K562 (cell line): ENCODE data around the gene STXBP5L. TPM values are rescaled to one million over a fixed set of nuclear protein-coding genes. Genes with fewer than 3 reads are reported as not detected.

Experiments used
- ATAC-seq: fragments of 200-7000 bp; cut with Tn5 transposase; 3 replicates; pipeline ENCODE4 v1.9.1; 2020; ENCODE audit warnings: moderate library complexity
- BruUV-seq: library from RNA; stranded (reverse); fragments of 400-500 nt; replicated peaks from 2 replicates; lab custom pipeline; 2021; lab: Mats Ljungman, UMichigan
- CTCF ChIA-PET: fragments of 300-600 bp; formaldehyde crosslinking; extraction: SDS; loops from one replicate; lab custom pipeline; 2021; ENCODE audit warnings: low intra/inter-chr PET ratio; lab: Yijun Ruan, JAX
- POLR2A ChIA-PET: fragments of 300-600, 350-650 bp; sonication (Branson Sonifier 250); formaldehyde crosslinking; extraction: SDS; loops from one replicate; lab custom pipeline; 2021; ENCODE audit warnings: antibody characterized with exemption, inconsistent platforms; lab: Yijun Ruan, JAX
- DNase-seq, 4 experiments: peaks; one replicate each; pipeline versions ENCODE4 v3.0.0 to v3.0.0-alpha.2; 2011 to 2018; ENCODE audit warnings: low spot score in 3 of 4, mixed read lengths in 3 of 4; ENCODE audit errors: extremely low read depth in 1 of 4
- FAIRE-seq: peaks from 2 replicates; lab custom pipeline; 2011; peaks lifted over from hg19 to GRCh38; lab: Jason Lieb, UNC
- H2AFZ ChIP-seq: 2 replicates; pipeline ENCODE4 v1.6.0; 2011; ENCODE audit warnings: low read depth, low read length, control low read depth, inconsistent platforms
- H3K27ac ChIP-seq: fragments of 200-600 bp; 3 replicates; pipeline ENCODE4 v1.8.0; 2011; ENCODE audit warnings: low read depth, mild to moderate bottlenecking, control low read depth, inconsistent platforms, low read length, moderate library complexity, mixed read lengths; ENCODE audit errors: extremely low read depth
- H3K27me3 ChIP-seq, 2 experiments: fragments of 300-600 bp in 1 of 2; 2 replicates in 1 of 2; 3 replicates in 1 of 2; pipeline versions ENCODE4 v1.6.0 to v1.8.0; 2011; ENCODE audit warnings: inconsistent platforms in 2 of 2, low read length in 2 of 2, mild to moderate bottlenecking in 1 of 2, mixed read lengths in 1 of 2, moderate library complexity in 1 of 2; ENCODE audit not compliant: control insufficient read depth in 2 of 2, insufficient read depth in 2 of 2
- H3K36me3 ChIP-seq: fragments of 300-600 bp; 3 replicates; pipeline ENCODE4 v1.8.0; 2011; ENCODE audit warnings: mild to moderate bottlenecking, low read length, inconsistent platforms; ENCODE audit not compliant: control insufficient read depth, insufficient read depth
- H3K4me1 ChIP-seq, 2 experiments: fragments of 200-600 bp in 1 of 2; replicated peaks in 1 of 2; 2 replicates in 1 of 2; 3 replicates in 1 of 2; pipeline versions ENCODE4 v1.5.1 to v1.8.0; 2011; ENCODE audit warnings: inconsistent platforms in 2 of 2, low read length in 2 of 2, mild to moderate bottlenecking in 1 of 2, mixed read lengths in 1 of 2, moderate library complexity in 1 of 2; ENCODE audit not compliant: control insufficient read depth in 2 of 2, insufficient read depth in 2 of 2
- H3K4me2 ChIP-seq: 2 replicates; pipeline ENCODE4 v1.6.1; 2011; ENCODE audit warnings: low read length, control low read depth, inconsistent platforms, mixed read lengths; ENCODE audit not compliant: insufficient read depth
- H3K4me3 ChIP-seq: fragments of 200-600 bp; sonication (generic), shearing (Covaris generic); 2 replicates; pipeline ENCODE4 v1.5.1; 2016; ENCODE audit warnings: control low read depth, inconsistent platforms
- H3K79me2 ChIP-seq: fragments of 200-600 bp; 3 replicates; pipeline ENCODE4 v1.8.0; 2011; ENCODE audit warnings: low read length, inconsistent platforms; ENCODE audit not compliant: control insufficient read depth, insufficient read depth
- H3K9ac ChIP-seq, 2 experiments: 2 replicates each; pipeline versions ENCODE4 v1.6.0 to v1.6.1; 2011; ENCODE audit warnings: low read depth in 2 of 2, low read length in 2 of 2, control low read depth in 1 of 2, inconsistent platforms in 1 of 2, mild to moderate bottlenecking in 1 of 2, mixed read lengths in 1 of 2; ENCODE audit not compliant: insufficient read depth in 1 of 2
- H3K9me1 ChIP-seq: one replicate; pipeline ENCODE4 v1.6.0; 2011; ENCODE audit warnings: inconsistent platforms, mild to moderate bottlenecking, low read length, moderate library complexity; ENCODE audit not compliant: control insufficient read depth, insufficient read depth
- H3K9me3 ChIP-seq: replicated peaks from 2 replicates; pipeline ENCODE4 v1.5.1; 2011; ENCODE audit warnings: low read depth, low read length, inconsistent platforms; ENCODE audit not compliant: control insufficient read depth, insufficient read depth
- H4K20me1 ChIP-seq: replicated peaks from 2 replicates; pipeline ENCODE4 v1.6.1; 2011; ENCODE audit warnings: low read length, inconsistent platforms, mixed read lengths; ENCODE audit not compliant: control insufficient read depth, insufficient read depth
- BCOR ChIP-seq: fragments of 450-650 bp; IDR thresholded peaks from 2 replicates; pipeline ENCODE4 v1.6.1; 2016
- BHLHE40 ChIP-seq: IDR thresholded peaks from 2 replicates; pipeline ENCODE4 v1.6.1; 2011; ENCODE audit warnings: low read length, improper control_type of control experiment
- CREBBP ChIP-seq: IDR thresholded peaks from one replicate; pipeline ENCODE4 v1.6.1; 2012; ENCODE audit warnings: low read depth, mild to moderate bottlenecking, control low read depth, inconsistent platforms, low read length
- FOXA3 ChIP-seq, 2 experiments: fragments of 450-650 bp in 1 of 2; sonication (generic) in 1 of 2; formaldehyde crosslinking; IDR thresholded peaks in 1 of 2; conservative IDR thresholded peaks in 1 of 2; 2 replicates each; pipeline versions ENCODE4 v1.4.0 to v1.8.0; 2020 to 2022; ENCODE audit warnings: mild to moderate bottlenecking in 2 of 2, missing genetic modification reagents in 1 of 2
- HSF4 ChIP-seq: fragments of 250-450 bp; sonication (Bioruptor Pico); IDR thresholded peaks from 2 replicates; pipeline ENCODE4 v2.1.2; 2022; ENCODE audit warnings: mild to moderate bottlenecking, moderate library complexity, borderline replicate concordance
- NFATC3 ChIP-seq: fragments of 450-650 bp; IDR thresholded peaks from 2 replicates; pipeline ENCODE4 v1.6.1; 2017; ENCODE audit warnings: mild to moderate bottlenecking
- POLR2H ChIP-seq: IDR thresholded peaks from 2 replicates; pipeline ENCODE4 v1.6.1; 2016; ENCODE audit warnings: missing genetic modification characterization, low read depth, mild to moderate bottlenecking, control low read depth, missing compliant biosample characterization, moderate library complexity
- TSHZ1 ChIP-seq: fragments of 250-450 bp; sonication (Bioruptor Pico); IDR thresholded peaks from 2 replicates; pipeline ENCODE4 v1.4.0; 2020; ENCODE audit warnings: mild to moderate bottlenecking, moderate library complexity
- ZBTB11 ChIP-seq, 3 experiments: fragments of 200-800 bp in 1 of 3; fragments of 250-450 bp in 1 of 3; fragments of 450-650 bp in 1 of 3; sonication (Bioruptor Pico) in 1 of 3; sonication (Bioruptor generic) in 1 of 3; formaldehyde crosslinking in 1 of 3; IDR thresholded peaks; 2 replicates each; pipeline versions ENCODE4 v1.6.1 to v1.8.0; 2016 to 2022; ENCODE audit warnings: mild to moderate bottlenecking in 2 of 3, missing genetic modification characterization in 2 of 3, missing compliant biosample characterization in 1 of 3, moderate library complexity in 1 of 3
- ZNF253 ChIP-seq: fragments of 250-450 bp; sonication (Bioruptor Pico); conservative IDR thresholded peaks from 2 replicates; pipeline ENCODE4 v1.6.1; 2021; ENCODE audit warnings: mild to moderate bottlenecking
- ZNF512 ChIP-seq: IDR thresholded peaks from 2 replicates; pipeline ENCODE4 v1.6.1; 2016; ENCODE audit warnings: missing genetic modification characterization, missing compliant biosample characterization
- WGBS: fragments of 100-300 bp; shearing (Covaris generic); methylation state at CpG from one replicate; pipeline ENCODE4 v1.1.6; 2016; ENCODE audit warnings: low coverage, mixed read lengths; ENCODE audit not compliant: insufficient coverage; ENCODE audit errors: missing lambda C conversion rate; 5-methylcytosine and 5-hydroxymethylcytosine counted together
- in situ Hi-C: fragments of 300-500 bp; cut with MboI; formaldehyde crosslinking; loops from 4 replicates; pipeline ENCODE4 v1.15.0; 2018; ENCODE audit warnings: inconsistent platforms, mixed read lengths
- intact Hi-C: fragments of 100-400 bp; cut with micrococcal nuclease; formaldehyde crosslinking; loops from 2 replicates; pipeline ENCODE4 v1.14.2; 2022
- polyA plus RNA-seq, 8 experiments: library from polyadenylated mRNA; depleted of rRNA in 4 of 8; stranded (reverse) in 5 of 8; unstranded in 3 of 8; fragments of >200 nt; fragmentation: Nextera tagmentation in 2 of 8; fragmentation: Illumina TruSeq in 1 of 8; extraction: Ambion mirVana in 2 of 8; extraction: Trizol in 1 of 8; gene quantifications; 2 replicates each; pipeline versions ENCODE4 v1.2.1 to v1.2.3, GENCODE V29; 2011 to 2014; ENCODE audit warnings: inconsistent platforms in 1 of 8, missing spikeins in 1 of 8
- total RNA-seq, 7 experiments: library from RNA; depleted of rRNA in 6 of 7; stranded (reverse); fragments of >200 nt in 6 of 7; fragmentation: Illumina TruSeq in 2 of 7; extraction: Trizol in 2 of 7; gene quantifications; 2 replicates each; pipeline versions ENCODE4 v1.2.1 to v1.2.3, GENCODE V29; 2011 to 2021; ENCODE audit warnings: low replicate concordance in 1 of 7
- TF ChIP-seq, protein P1 (sequence below): fragments of 450-650 bp; IDR thresholded peaks from 2 replicates; pipeline ENCODE4 v1.6.1; 2016; ENCODE audit warnings: missing biosample characterization, missing genetic modification characterization

The STXBP5L gene
- total and polyA plus RNA-seq, 9 of the 15 experiments (the other 6 are each of a cell fraction or from before 2014, with no cell fraction given) = 0.03 to 0.04 (median 0.03) TPM; not detected in 6

- Histone ChIP-seq H3K27me3 (no peaks in the 10 kb centered on the region), H3K9me3 (no peaks in the 10 kb centered on the region), H3K36me3 (peaks cover 54% of the 10 kb centered on the region; the same call in 2 of the 3 replicates), H3K4me1 (no peaks in the 10 kb centered on the region), H3K4me2 (no peak overlapping the region), H3K9ac (no peak overlapping the region), H3K79me2 (no peaks in the 10 kb centered on the region), H4K20me1 (no peaks in the 10 kb centered on the region), H2AFZ (no peak overlapping the region), H3K4me3 (no peak overlapping the region), H3K9me1 (no peaks in the 10 kb centered on the region), H3K27ac (no peak overlapping the region)
- ChIA-PET POLR2A (no interaction called here), CTCF (no interaction called here)
- DNase-seq (no peak), ATAC-seq (no peak), FAIRE-seq (no peak)
- no TSS peak for BruUV-seq
- in situ Hi-C loops (no loop called here), intact Hi-C loops (no loop called here)
- WGBS = 82% methylated on average over 2 of the region's 2 CpGs
- TF ChIP-seq, protein P1, sequence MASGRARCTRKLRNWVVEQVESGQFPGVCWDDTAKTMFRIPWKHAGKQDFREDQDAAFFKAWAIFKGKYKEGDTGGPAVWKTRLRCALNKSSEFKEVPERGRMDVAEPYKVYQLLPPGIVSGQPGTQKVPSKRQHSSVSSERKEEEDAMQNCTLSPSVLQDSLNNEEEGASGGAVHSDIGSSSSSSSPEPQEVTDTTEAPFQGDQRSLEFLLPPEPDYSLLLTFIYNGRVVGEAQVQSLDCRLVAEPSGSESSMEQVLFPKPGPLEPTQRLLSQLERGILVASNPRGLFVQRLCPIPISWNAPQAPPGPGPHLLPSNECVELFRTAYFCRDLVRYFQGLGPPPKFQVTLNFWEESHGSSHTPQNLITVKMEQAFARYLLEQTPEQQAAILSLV (tag) = no peak
- TF ChIP-seq TSHZ1 (CRISPR knock-in tag) (no peak), ZNF512 (tag) (no peak), BHLHE40 (no peak), HSF4 (CRISPR knock-in tag) (no peak), FOXA3 (CRISPR knock-in tag; conservative IDR thresholded peaks at IDR 0.05 in 1 of 2, IDR thresholded peaks at IDR 0.05 in 1 of 2) (no peak), NFATC3 (no peak), ZNF253 (CRISPR knock-in tag) (no peak), ZBTB11 (CRISPR knock-in tag; IDR thresholded peaks at IDR 0.05) (no peak), BCOR (no peak), CREBBP (no peak), POLR2H (no peak)
Measured at GRCh38 chr3:121467085-121467484, 559.1 kb downstream of the STXBP5L start.
